GM23338 (cell line): ENCODE results near the gene SLC17A8. TPM values are rescaled to one million over a fixed set of nuclear protein-coding genes. Genes with fewer than 3 reads are reported as not detected.

Experiments
- ATAC-seq: fragments of 200-7000 bp; cut with Tn5 transposase; 3 replicates; pipeline ENCODE4 v1.9.1; 2020
- DNase-seq: peaks from one replicate; pipeline ENCODE4 v3.0.0-alpha.2; 2015; ENCODE audit warnings: low spot score
- H2AFZ ChIP-seq: fragments of 200-600 bp; sonication (generic); 2 replicates; pipeline ENCODE4 v1.8.0; 2016; ENCODE audit warnings: antibody characterized with exemption, mild to moderate bottlenecking, moderate library complexity
- H3F3A ChIP-seq: fragments of 200-600 bp; sonication (generic); replicated peaks from 2 replicates; pipeline ENCODE4 v1.8.0; 2017; ENCODE audit warnings: antibody characterized with exemption, mixed run types, low read depth
- H3K27ac ChIP-seq: fragments of 200-600 bp; sonication (generic); 2 replicates; pipeline ENCODE4 v1.6.1; 2016; ENCODE audit warnings: low read depth
- H3K27me3 ChIP-seq: fragments of 200-600 bp; sonication (generic); 2 replicates; pipeline ENCODE4 v1.8.0; 2016; ENCODE audit warnings: mild to moderate bottlenecking, mixed run types, moderate library complexity; ENCODE audit not compliant: insufficient read depth
- H3K36me3 ChIP-seq: fragments of 200-600 bp; sonication (generic); 2 replicates; pipeline ENCODE4 v1.8.0; 2016; ENCODE audit warnings: mild to moderate bottlenecking; ENCODE audit not compliant: insufficient read depth
- H3K4me1 ChIP-seq: fragments of 200-600 bp; sonication (generic); 2 replicates; pipeline ENCODE4 v1.8.0; 2016; ENCODE audit warnings: mild to moderate bottlenecking, moderate library complexity; ENCODE audit not compliant: insufficient read depth
- H3K4me2 ChIP-seq: fragments of 200-600 bp; sonication (generic); 2 replicates; pipeline ENCODE4 v1.7.1; 2017; ENCODE audit warnings: mixed run types
- H3K4me3 ChIP-seq: fragments of 200-600 bp; sonication (generic); 2 replicates; pipeline ENCODE4 v1.6.1; 2016; ENCODE audit warnings: mixed run types
- H3K79me2 ChIP-seq: fragments of 200-600 bp; sonication (generic); replicated peaks from 2 replicates; pipeline ENCODE4 v1.8.0; 2017; ENCODE audit warnings: mild to moderate bottlenecking; ENCODE audit not compliant: insufficient read depth
- H3K9me2 ChIP-seq: fragments of 200-600 bp; sonication (generic); 2 replicates; pipeline ENCODE4 v1.8.0; 2017; ENCODE audit not compliant: insufficient read depth
- H4K20me1 ChIP-seq: fragments of 200-600 bp; sonication (generic); replicated peaks from 2 replicates; pipeline ENCODE4 v1.8.0; 2017; ENCODE audit warnings: mild to moderate bottlenecking; ENCODE audit not compliant: insufficient read depth
- H3K27ac Mint-ChIP-seq: 2 replicates; pipeline ENCODE4 v1.8.0; 2020; ENCODE audit warnings: inconsistent platforms, mild to moderate bottlenecking, moderate library complexity, mixed read lengths
- H3K27me3 Mint-ChIP-seq: 3 replicates; pipeline ENCODE4 v1.8.0; 2022; ENCODE audit warnings: low read depth, mild to moderate bottlenecking, moderate library complexity, mixed read lengths, inconsistent platforms; ENCODE audit not compliant: insufficient read depth, poor library complexity
- H3K36me3 Mint-ChIP-seq: 3 replicates; pipeline ENCODE4 v1.8.0; 2021; ENCODE audit warnings: low read depth, mild to moderate bottlenecking, inconsistent platforms, moderate library complexity, mixed read lengths
- H3K4me1 Mint-ChIP-seq: 3 replicates; pipeline ENCODE4 v1.8.0; 2020; ENCODE audit warnings: mild to moderate bottlenecking, inconsistent platforms, mixed read lengths
- H3K4me3 Mint-ChIP-seq: 3 replicates; pipeline ENCODE4 v1.8.0; 2021; ENCODE audit warnings: moderate library complexity, mild to moderate bottlenecking, inconsistent platforms, mixed read lengths
- H3K9me3 Mint-ChIP-seq: 3 replicates; pipeline ENCODE4 v1.8.0; 2020; ENCODE audit warnings: moderate library complexity, mild to moderate bottlenecking, inconsistent platforms, mixed read lengths
- CREB1 ChIP-seq: fragments of 250-450 bp; sonication (Bioruptor Pico); IDR thresholded peaks from 2 replicates; pipeline ENCODE4 v1.5.0; 2020; ENCODE audit warnings: low read depth, mild to moderate bottlenecking, moderate library complexity
- ETS1 ChIP-seq: IDR thresholded peaks from 2 replicates; pipeline ENCODE4 v1.6.1; 2016; ENCODE audit warnings: antibody characterized with exemption
- EZH2phosphoT487 ChIP-seq: fragments of 200-600 bp; sonication (generic); IDR thresholded peaks from one replicate; pipeline ENCODE4 v1.8.1; 2018; ENCODE audit warnings: antibody characterized with exemption; ENCODE audit not compliant: unreplicated experiment
- JUNB ChIP-seq: IDR thresholded peaks from one replicate; pipeline ENCODE4 v1.6.1; 2016; ENCODE audit warnings: antibody characterized with exemption; ENCODE audit not compliant: unreplicated experiment
- NANOG ChIP-seq: IDR thresholded peaks from 2 replicates; pipeline ENCODE4 v1.6.1; 2016; ENCODE audit warnings: antibody characterized with exemption, borderline replicate concordance
- POLR2AphosphoS5 ChIP-seq: IDR thresholded peaks from 2 replicates; pipeline ENCODE4 v1.6.1; 2016; ENCODE audit warnings: antibody characterized with exemption, low read depth
- REST ChIP-seq: IDR thresholded peaks from one replicate; pipeline ENCODE4 v1.6.1; 2018; ENCODE audit warnings: antibody characterized with exemption; ENCODE audit not compliant: unreplicated experiment
- STAT1 ChIP-seq: IDR thresholded peaks from one replicate; pipeline ENCODE4 v1.6.1; 2016; ENCODE audit warnings: antibody characterized with exemption; ENCODE audit not compliant: unreplicated experiment
- ZNF331 ChIP-seq: fragments of 250-450 bp; sonication (Bioruptor Pico); IDR thresholded peaks from 2 replicates; pipeline ENCODE4 v1.5.0; 2020; ENCODE audit warnings: low read depth, mild to moderate bottlenecking, moderate library complexity
- polyA plus RNA-seq: library from polyadenylated mRNA; unstranded; fragments of >200 nt; fragmentation: Nextera tagmentation; extraction: Ambion mirVana; gene quantifications from 2 replicates; pipeline ENCODE4 v1.2.1, GENCODE V29; 2016
- total RNA-seq: library from RNA; depleted of rRNA; stranded (reverse); fragments of >200 nt; shearing (Covaris generic); gene quantifications from 2 replicates; pipeline ENCODE4 v1.2.3, GENCODE V29; 2014

Gene SLC17A8
- total and polyA plus RNA-seq, 2 experiments from 2014 or later = 0.05 to 0.24 TPM

GRCh38 chr12:100329800-100330199 is 27.1 kb upstream of the SLC17A8 start (continued):
- TF ChIP-seq REST (no peak), STAT1 (no peak), POLR2AphosphoS5 (no peak), NANOG (no peak), ETS1 (no peak), JUNB (no peak), ZNF331 (CRISPR knock-in tag) (no peak)

- H2AFZ ChIP-seq = no peak overlapping the region
- peaks cover 3% of the 10 kb centered on the region; the same call in 1 of the 2 replicates for H3K36me3 ChIP-seq
- no peaks in the 10 kb centered on the region for H3K79me2 ChIP-seq
- TF ChIP-seq REST (no peak), EZH2phosphoT487 (no peak), NANOG (no peak), POLR2AphosphoS5 (no peak), CREB1 (no peak)
- Mint-ChIP-seq H3K27me3 (no peaks in the 10 kb centered on the region), H3K4me3 (no peak overlapping the region), H3K9me3 (no peaks in the 10 kb centered on the region), H3K4me1 (no peaks in the 10 kb centered on the region), H3K36me3 (peaks cover 10% of the 10 kb centered on the region; the same call in 2 of the 3 replicates), H3K27ac (no peak overlapping the region)
- H3K4me1 ChIP-seq = 0 out of 2 replicates have a peak, but pooled peaks cover under 1% of the 10 kb centered on the region
- H3K27me3 ChIP-seq = no peaks in the 10 kb centered on the region
- no peak overlapping the region for H3K4me2 ChIP-seq
- no peaks in the 10 kb centered on the region for H4K20me1 ChIP-seq
- ATAC-seq (no peak), DNase-seq (no peak)
- H3K27ac ChIP-seq = no peak overlapping the region
- H3K4me3 ChIP-seq = no peak overlapping the region
- H3K9me2 ChIP-seq = no peaks in the 10 kb centered on the region
- no peaks in the 10 kb centered on the region for H3F3A ChIP-seq
Observed at GRCh38 chr12:100331871-100332270, 25.0 kb upstream of the SLC17A8 start.
